Activated T-helper 1 cell treated with anti-CD3 and anti-CD28 coated beads, Interleukin-2, amount 50 U/mL, for 16 hours (primary cell): ENCODE results near the gene C1orf174.

Source experiments
- DNase-seq, 2 donors: peaks; one replicate each; pipeline ENCODE4 v3.0.0-alpha.2; 2020; ENCODE audit warnings: low read depth in 1 of 2, low spot score in 1 of 2

Gene C1orf174

DNA sequence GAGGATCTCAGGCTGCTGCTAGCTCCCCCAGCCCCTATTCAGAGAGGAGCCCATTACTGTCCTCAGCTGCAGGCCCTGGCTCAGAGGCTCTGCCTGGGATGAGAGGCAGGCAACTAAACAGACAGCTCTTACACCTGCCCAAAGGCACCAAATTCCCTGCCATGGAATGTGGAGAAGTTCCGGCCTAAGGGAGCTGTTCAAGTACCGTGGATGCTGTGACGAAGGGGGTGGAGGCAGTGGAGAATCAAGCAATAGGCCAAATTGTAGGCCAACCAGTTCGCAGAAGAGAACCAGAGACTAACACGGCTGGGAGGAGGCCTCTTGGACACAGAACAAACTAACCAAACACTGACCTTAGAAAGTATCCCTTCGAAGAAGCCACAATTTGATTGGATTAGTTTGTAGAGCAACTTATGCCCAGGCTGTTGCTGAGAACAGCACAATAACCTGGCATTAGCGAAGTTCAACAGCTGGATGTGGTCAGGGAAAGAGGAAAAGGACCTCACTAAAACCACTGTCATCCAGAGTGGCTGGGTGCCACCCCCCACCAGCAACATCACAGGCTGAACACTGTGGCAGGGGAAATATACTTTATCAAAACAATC, 3.6 kb downstream of the C1orf174 start:
- DNase-seq, result no peak

DNA sequence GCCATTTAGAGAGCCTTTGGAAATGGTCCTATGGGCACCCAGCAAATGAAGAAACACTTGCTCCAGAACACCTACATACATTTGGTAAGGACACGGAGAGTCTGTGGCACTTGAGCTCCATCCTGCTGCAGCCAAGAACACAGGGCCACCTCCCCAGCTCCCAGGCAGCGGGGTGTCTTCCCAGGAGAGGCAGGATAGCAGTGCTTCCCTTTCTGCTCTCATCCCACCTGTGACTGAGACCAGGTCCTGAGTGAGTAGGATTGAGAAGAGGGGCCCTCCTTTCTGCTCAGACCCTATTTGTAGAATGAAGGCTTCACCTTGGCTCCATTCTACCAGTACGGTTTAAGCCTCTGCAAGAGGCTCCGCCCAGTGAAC, 4.1 kb downstream of the C1orf174 start:
- DNase-seq, result no peak

DNA sequence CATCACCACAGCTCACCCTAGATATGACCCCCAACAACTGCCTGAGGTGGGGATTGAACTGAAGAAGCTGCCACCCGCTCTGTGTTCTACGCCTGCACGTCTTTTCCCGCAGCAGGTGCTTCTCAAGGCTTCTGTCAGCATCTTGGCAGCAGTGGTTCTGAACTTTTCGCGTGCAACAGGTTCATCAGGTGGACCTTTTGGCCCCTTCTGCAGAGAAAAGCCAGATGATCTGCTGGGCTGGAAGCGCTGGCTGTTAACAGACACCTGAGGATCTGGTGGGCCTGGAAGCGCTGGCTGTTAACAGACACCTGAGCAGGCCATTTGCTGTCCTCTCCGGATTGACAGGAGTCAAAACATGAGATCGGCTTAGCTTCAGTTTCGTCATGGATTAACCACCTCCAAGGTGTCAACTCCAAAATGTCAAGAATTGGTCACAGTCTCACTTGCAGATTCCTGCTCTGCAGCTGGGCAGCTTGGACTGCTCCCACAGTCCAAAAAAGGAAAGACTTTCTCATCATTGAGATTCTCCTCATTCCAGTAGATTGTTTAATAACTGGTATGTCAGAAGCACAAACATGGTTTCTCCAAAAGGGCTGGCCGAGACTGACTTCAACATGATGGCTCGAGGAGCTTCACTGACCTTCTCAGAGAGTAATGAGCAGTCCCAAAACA, 4.7 kb downstream of the C1orf174 start:
- DNase-seq, result no peak

DNA sequence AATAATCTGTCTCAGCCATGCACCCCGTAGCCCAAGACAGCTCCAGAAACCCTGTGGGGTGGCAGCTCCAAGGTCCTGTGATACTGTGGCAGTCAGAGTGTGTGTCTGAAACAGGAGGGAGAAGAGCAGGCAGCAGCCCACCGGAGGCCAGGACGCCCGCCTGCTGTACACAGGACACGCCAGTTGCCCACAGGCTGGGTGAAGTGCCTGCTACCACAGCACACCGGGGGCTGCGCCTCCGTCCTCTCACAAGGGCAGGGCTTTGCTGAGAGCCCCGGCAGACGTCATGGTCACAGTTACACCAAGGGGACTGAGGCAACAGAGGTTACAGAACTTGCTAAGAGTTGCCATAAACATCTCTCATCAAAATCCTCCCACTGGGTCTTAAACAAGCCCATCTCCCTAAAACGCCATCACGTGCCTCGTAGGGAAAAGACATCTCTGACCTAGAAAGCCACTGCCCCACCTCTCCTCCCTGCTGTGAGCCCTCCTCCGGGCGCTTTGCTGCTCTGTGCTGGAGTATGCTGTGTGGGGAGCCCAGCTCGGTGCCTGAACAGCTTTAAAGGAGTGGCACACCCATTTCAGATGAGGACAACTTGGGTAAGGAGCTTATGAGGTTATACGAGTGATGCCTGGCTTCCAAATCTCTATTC, 5.3 kb downstream of the C1orf174 start:
- DNase-seq, result no peak

DNA sequence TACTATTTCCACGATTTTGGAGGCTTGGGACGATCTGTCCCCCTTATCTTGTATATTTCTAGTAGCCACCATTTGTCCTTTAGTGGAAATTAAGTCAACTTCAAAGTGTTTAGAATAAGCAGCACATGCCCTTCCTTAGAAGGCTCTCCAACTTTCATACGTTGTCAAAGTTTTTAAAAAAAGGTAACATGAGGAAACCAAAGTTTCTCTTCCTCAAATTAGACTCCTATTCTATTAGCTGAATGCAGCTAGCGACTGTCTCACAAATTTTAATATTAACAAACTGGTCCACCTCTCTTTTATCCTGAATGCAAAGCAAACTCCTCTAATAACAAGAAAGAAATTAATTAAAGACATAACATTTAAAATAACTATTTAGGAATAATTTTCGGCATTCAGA, 6.9 kb downstream of the C1orf174 start:
- DNase-seq, result no peak

DNA sequence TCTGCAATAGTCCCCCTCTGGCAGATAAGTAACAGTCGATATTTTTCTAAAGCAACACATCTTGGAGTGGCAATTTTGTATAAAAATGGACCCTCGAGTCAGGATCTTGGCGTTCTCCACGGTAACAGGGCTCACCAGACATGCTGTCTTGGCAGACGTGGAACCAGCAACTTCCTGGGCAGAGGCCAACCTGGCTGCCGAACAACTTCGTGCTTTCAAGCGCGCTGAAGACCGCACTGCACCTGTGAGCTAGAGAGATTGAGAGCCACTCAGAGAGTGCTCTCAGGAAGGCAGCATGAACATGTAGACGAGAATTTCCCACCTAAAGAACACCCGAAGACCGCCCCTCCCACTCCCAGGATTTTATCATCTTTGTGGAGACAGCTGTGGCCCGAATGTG, 7.3 kb downstream of the C1orf174 start:
- no peak for DNase-seq

DNA sequence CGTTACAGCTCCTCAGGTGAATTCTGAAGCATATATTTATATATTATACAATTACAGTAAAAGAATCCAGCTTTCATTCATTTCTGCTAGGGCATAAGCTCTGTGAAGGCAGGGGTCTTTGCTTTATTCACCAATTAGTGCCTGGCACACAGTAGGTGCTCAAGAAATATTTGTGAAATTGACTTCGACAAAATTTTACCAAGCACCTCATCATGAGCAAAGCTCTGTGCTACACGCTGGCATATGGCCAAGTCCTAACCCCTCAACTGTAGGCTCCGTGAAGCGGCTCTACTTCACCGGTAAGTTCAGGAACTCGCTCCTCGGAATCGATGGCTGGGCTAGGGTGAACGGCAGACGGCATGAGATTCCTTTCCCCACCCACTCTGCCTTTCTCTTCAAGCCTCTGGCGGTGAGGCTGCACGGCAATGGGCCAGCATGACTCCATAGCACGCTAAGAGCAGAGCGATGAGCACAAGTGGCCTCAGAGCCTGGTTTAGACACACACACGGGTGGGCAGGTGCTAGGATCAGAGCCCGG, 8.7 kb downstream of the C1orf174 start:
- DNase-seq, result no peak

DNA sequence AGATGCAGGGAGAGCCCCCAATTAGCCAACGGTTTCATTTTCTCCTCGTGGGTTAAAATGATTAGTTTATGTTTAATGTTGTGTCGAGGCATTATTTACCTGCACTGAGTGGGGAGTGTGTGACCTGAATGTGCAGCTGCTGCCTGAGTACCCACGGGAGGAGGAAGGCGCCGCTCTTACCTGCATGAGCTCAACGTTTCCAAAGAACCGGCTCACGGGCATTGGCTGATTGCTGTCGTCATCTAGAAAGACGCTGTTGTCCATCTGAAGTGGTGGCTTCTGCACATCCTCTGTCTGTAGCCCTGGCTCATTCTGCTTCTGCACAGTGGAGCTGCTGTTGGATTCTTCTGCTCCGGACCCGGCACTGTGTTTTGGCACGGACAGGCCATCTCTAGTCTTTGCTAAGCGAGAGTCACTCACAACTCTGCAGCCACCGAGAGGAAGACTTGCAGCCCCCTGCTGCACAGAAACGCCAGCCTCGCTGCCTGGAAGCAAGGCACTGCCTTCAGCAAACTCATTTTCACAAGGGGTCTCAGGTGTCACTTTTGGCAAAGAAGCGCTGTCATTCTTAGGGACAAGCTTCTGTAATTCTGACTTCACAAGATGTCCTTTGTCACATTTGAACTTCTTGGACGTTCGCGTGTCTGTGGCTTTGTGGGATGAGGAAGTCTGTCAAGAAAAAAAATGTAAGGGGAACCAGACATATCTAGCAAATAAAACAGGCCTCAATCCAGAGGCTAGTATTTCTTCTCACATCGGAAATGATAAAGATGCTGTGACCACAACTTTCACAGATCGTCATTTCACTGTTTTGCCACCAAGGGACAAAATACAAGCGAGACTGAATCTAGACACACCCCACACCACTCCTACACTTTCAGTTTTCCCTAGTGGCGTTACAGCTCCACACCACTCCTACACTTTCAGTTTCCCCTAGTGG, 9.4 kb downstream of the C1orf174 start:
- DNase-seq, result no peak

DNA sequence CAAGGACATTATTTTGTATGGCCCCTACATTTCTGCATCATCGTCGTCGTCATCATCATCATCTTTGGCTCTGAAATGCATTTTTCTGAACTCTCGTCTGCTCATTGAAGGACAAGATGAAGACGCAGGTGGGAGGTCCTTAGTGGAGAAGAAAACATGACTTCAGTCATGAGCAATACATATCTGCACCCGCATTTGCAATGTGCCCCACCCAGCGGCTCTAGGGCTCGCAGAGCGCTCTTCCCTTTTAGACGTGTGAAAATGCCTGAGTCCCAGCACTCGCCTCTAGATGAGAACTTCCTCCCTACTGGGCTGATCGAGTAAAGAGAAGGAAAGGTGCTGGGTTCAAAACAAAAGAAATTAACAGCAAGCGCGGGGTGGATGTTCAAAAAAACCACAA, 10.1 kb downstream of the C1orf174 start:
- DNase-seq, result no peak

DNA sequence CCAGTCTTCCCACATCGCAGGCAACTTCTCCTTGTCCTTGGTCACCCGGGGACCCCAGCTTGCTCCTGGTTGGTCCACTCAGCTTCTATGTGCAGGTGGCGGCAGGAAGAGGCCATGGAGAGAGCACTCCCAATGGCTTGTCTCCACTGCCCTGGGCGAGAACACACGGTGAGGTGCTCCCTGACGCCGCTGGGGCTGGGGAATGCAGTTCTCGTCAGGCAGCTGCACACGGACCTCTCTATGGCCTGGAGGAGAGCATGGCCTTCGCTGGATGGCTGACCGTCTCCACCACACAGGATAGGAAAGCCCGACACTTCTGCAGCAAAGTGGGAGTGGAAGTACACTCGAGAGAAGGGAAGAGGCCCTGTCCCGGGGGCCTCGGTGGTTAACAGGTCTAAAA, 11.8 kb downstream of the C1orf174 start:
- no peak for DNase-seq

DNA sequence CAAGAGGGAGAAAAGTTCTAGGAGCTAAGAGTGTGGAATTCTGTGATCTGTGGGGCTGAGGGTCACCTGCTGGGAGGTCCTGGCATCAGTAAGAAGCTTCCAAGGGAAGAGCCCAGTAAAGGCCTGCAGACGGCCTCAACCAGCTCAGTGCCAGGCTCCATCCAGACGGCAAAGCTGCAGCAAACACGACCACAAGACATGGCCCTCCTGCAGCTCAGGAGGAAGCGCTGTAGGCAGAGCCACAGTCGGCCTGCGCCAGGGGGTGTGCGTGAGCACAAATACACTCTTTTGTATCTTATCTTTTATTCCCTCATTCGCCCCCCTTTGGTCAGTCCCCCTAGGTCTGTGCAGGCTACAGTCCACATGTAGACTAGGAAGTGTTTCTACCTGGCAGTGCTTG, 13.4 kb downstream of the C1orf174 start:
- DNase-seq, result no peak

DNA sequence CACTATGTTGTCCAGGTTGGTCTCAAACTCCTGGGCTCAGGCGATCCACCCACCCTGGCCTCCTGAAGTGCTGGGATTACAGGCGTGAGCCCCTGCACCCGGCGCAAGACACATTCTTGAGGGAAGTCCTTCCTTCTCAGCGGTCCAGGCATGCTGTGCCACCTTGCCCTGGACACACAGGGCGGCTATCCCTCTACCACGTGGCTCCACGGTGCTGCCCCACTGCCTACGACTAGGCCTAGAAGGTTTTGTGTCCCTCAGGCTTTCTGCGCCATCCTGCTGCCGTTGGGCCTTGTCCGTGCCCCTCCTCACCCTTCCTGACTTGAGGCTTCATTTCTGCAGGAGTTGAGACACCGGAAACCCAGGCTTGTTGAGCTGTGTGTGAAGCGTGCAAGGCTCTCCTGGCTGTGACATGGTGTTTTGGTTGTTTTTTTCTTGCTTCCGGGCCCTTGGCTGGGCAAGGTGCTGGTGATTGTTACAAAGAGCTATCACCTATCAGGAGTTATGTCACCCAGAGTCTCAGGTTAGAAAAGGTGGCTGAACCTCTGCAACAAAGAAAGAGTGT, 13.9 kb downstream of the C1orf174 start:
- no peak for DNase-seq

GRCh38 chr1:3885611-3886010, 14.5 kb downstream of the C1orf174 start:
- no peak for DNase-seq

DNA sequence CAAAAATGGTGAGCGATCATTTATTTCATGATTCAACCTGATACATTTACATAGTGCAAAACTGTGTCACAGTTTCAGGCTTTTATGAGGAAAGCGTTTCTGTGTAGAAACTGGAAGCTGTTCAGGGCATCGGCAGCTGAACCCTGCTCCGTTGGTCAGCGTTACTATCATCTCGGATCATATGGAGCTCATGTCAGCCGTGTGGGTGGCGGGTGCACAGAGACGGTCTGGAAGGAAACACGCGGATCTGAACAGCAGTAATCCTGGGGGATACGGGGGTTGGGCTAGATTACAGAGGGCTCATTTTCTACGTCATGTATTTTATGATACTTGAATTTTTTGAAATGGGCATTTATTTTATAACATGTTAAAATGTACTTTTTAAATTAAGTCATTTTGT, 15.1 kb downstream of the C1orf174 start:
- DNase-seq, result no peak

- DNase-seq, result no peak
Observed at GRCh38 chr1:3883194-3883925, 16.7 kb downstream of the C1orf174 start.

GRCh38 chr1:3881193-3881480, 18.9 kb downstream of the C1orf174 start:
- DNase-seq, result no peak

DNA sequence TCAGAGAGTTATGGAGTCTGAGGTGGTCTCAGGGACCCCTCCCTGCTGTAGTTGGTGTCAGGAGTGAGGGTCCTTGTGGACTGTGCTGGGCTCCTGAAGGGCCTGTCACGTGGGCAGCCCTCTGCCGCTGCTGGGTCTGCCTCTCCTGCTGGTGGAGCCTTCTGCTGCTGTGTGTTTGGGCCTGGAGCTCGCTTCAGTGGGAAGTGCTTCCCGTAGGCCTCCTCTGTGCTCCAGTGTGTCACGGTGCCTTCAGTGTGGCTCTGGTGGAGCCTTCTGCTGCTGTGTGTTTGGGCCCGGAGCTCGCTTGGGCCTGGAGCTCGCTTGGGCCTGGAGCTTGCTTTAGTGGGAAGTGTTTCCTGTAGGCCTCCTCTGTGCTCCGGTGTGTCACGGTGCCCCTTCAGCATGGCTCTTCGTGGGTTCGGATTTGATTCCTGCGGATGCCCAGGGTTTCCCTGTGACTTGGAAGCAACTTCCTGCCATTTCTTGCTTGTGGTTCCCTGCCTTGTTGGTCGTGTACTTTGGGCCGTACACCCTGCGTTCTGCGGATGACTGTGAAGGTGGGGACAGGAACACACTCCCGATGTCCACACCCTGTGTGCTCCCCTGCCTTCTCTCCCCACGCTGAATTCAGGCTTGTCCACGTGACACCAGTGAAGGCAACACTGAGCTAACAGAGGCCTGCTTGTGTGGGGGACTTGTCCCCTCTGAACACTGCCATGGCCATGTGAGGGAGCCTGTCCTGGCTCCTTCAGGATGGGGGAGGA, 19.5 kb downstream of the C1orf174 start:
- DNase-seq, result no peak

DNA sequence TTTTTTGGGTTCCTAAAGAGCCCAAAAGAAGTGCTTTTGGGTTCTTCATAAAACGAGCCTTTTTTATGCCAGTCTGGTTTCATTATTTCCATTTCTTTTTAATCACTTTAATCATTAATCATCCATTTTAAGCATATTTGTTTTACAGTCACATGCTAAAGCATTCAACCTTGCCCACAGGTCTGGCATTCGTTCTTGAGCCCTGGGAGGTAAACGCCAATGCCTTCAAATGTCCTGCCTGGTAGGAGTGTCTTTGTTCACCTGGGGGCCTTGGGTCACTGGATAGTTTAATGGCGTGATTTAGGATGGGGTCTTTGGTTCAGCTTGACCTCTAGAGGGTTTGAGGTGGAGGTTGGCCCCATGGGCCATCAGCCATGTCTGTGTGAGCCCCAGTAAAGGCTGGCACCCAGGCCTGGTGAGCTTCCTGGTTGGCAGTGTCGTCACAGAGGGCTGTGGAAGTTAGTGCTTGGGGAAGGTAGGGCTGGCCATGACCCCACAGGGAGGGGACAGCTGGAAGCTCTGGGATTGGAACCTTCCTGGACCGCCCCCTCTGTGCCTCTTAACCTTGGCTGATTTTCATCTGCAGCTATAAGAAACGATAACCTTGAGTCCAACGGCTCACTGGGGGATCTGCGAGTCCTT, 20.2 kb downstream of the C1orf174 start:
- no peak for DNase-seq

- DNase-seq, result no peak
Observed at GRCh38 chr1:3879099-3879498, 21.0 kb downstream of the C1orf174 start.
